Activated gamma-delta T cell (primary cell): ENCODE measurements around the gene CPB1.

Experiments
- DNase-seq: peaks from one replicate; lab custom pipeline; 2025; lab: John Stamatoyannopoulos, UW

CPB1 gene

DNA sequence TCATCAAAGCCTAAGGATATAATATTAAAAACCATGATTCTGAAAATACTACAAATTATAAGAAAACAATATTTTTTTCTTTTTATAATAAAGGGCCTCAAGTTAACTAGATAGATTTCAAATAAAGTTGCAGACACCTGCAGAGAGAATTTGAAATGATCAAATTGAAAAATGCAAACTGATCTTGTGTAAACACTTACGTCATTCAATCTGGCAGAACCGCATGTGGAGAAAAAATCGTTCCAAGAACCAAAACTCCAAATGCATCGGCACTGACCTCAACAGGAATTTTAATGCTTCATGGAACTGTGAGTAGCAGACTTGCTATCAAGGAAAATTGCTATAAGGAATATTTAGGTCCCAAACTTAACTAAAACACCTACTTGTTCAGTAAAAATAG lies 54.7 kb downstream of the CPB1 start:
- DNase-seq, result no peak

DNA sequence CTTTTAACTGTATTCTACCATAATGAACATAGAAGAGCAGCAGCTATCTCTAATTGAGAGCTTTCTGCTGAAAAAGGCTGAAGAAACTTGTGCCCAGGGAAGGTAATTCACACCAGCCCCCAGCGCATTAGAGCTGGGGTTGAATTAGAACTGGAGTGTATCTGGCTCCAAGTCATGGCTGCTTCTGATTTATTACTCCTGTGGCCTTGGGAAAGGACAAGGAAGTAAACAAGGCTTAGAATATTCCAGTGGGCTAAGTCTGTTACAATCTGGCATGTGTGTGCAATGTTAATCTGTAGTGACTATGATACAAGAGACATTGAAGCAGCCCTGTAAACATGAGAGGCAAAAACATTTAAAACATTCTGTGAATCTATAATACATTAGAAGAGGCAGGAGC lies 55.6 kb downstream of the CPB1 start:
- no peak for DNase-seq

GRCh38 chr3:148884261-148884660 lies 56.6 kb downstream of the CPB1 start:
- no peak for DNase-seq

- DNase-seq, result no peak
Measured at GRCh38 chr3:148889828-148890227, 62.2 kb downstream of the CPB1 start.

DNA sequence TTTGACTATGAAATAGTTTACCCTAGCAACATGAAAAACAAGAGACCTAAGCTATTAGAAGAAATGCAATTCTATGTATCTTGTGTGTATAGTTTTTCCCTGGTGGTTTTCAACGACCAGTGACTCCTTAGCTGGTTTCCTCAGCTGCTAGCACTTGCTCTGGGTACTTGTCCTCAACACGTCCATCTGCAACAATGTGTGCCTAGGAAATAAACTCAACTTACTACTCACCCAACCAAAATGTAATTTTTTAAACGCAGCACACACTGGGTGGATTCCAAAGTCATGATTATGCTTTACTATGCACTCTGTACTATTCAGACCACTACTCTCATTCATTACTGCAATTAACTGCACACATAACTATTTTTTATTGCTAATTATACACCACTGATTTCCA lies 68.5 kb downstream of the CPB1 start:
- no peak for DNase-seq

- no peak for DNase-seq
Measured at GRCh38 chr3:148901987-148902791, 74.6 kb downstream of the CPB1 start.

GRCh38 chr3:148903022-148903442 lies 75.4 kb downstream of the CPB1 start:
- no peak for DNase-seq

GRCh38 chr3:148903941-148904340 lies 76.3 kb downstream of the CPB1 start:
- DNase-seq, result no peak

DNA sequence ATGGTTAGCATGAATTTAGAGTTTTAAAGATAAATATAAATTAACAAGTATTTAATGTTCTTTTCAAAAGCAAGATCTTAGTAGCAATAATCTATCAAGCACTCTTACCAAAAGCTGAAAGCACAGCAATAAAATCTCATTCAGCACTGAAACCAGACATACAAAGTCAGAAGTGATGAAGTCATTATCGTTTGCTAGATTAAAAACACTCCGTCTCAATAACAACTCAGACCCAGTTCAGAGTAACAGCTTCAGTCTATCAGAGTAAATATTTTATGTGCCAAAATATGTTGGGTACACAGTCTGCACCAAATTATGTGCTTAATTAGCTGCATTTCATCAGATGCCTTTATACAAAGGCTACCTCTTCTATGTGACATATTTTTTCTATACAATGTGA lies 79.1 kb downstream of the CPB1 start:
- no peak for DNase-seq
